Superior temporal gyrus (tissue), 1 donor: ENCODE results near the gene IL16.
"Not testable (repeated sequence)": the region's sequence is repeated elsewhere in the genome, so short reads cannot be mapped to it uniquely, and the experiment has no call there.

Experiments
- DNase-seq: peaks from one replicate; pipeline ENCODE4 v3.0.0-alpha.2; 2016; ENCODE audit errors: extremely low spot score

Gene IL16

GRCh38 chr15:81196576-81197254 is at the start of gene IL16:
Gene IL16 (plus strand): TSS chr15:81196879. CDS start chr15:81225400, 28,521 bp downstream.
- no peak for DNase-seq

GRCh38 chr15:81151389-81151788 is 45.3 kb upstream of the IL16 start:
- no peak for DNase-seq

GRCh38 chr15:81152339-81152738 is 44.3 kb upstream of the IL16 start:
- no peak for DNase-seq

- no peak for DNase-seq
These were observed 43.9 kb upstream of the IL16 start for GRCh38 chr15:81152799-81153198.

- peak; percentile 77 for DNase-seq
These were observed 41.1 kb upstream of the IL16 start for GRCh38 chr15:81155375-81156218.

- no peak for DNase-seq
These were observed 40.4 kb upstream of the IL16 start for GRCh38 chr15:81156324-81156723.

- DNase-seq = no peak
These were observed 39.3 kb upstream of the IL16 start for GRCh38 chr15:81157195-81157938.

GRCh38 chr15:81157939-81158223 is 38.8 kb upstream of the IL16 start:
- DNase-seq = no peak

GRCh38 chr15:81158561-81158960 is 38.1 kb upstream of the IL16 start:
- DNase-seq = not testable (repeated sequence)

- DNase-seq = no peak
These were observed 36.1 kb upstream of the IL16 start for GRCh38 chr15:81160312-81161159.

GRCh38 chr15:81161160-81161673 is 35.5 kb upstream of the IL16 start:
- DNase-seq = no peak

- no peak for DNase-seq
These were observed 34.8 kb upstream of the IL16 start for GRCh38 chr15:81161851-81162250.

GRCh38 chr15:81163961-81164800 is 32.5 kb upstream of the IL16 start:
- DNase-seq = no peak

- no peak for DNase-seq
These were observed 31.1 kb upstream of the IL16 start for GRCh38 chr15:81165535-81165934.

GRCh38 chr15:81166636-81167305 is 29.9 kb upstream of the IL16 start:
- no peak for DNase-seq

GRCh38 chr15:81168131-81168526 is 28.6 kb upstream of the IL16 start:
- DNase-seq = no peak

- no peak for DNase-seq
These were observed 28.0 kb upstream of the IL16 start for GRCh38 chr15:81168644-81169043.

- DNase-seq = no peak
These were observed 26.2 kb upstream of the IL16 start for GRCh38 chr15:81170511-81170910.

GRCh38 chr15:81171286-81171685 is 25.4 kb upstream of the IL16 start:
- no peak for DNase-seq
